Hepatocyte (in vitro differentiated cells): Measurements from ENCODE around the gene IRF4.

ENCODE experiments used
- EZH2 ChIP-seq: fragments of 200-600 bp; sonication (generic); IDR thresholded peaks from 2 replicates; pipeline ENCODE4 v1.6.1; 2016; ENCODE audit warnings: antibody characterized with exemption, mild to moderate bottlenecking, borderline replicate concordance
- EZH2phosphoT487 ChIP-seq: fragments of 200-600 bp; sonication (generic); IDR thresholded peaks from one replicate; pipeline ENCODE4 v1.6.1; 2018; ENCODE audit warnings: antibody characterized with exemption, mild to moderate bottlenecking, low read depth, moderate library complexity; ENCODE audit not compliant: unreplicated experiment, severe bottlenecking
- TF ChIP-seq, protein P1 (sequence below): fragments of 200-600 bp; sonication (generic); IDR thresholded peaks from 2 replicates; pipeline ENCODE4 v1.5.1; 2016; ENCODE audit warnings: antibody characterized with exemption, mild to moderate bottlenecking; ENCODE audit not compliant: poor library complexity

DNA sequence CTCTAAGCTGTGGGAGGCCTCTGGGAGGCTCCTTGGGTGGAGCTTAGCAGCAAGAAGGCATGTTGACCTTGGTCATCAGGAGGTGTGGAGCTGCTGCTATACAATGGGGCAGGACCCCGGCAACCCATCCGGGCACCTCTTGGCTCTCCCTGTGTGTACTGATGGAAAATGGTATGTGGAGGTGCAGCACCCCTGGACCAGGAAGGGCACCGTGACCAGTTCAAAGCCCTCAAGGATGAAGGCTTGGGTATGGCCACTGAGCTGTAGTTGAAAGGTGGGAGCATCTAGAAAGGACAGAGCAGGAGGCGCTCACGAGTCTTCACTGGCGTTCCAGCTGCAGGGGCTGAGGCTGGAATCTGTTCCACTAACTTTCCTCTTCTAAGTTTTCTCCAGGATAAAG, 6.7 kb upstream of the IRF4 start:
- TF ChIP-seq, protein P1, sequence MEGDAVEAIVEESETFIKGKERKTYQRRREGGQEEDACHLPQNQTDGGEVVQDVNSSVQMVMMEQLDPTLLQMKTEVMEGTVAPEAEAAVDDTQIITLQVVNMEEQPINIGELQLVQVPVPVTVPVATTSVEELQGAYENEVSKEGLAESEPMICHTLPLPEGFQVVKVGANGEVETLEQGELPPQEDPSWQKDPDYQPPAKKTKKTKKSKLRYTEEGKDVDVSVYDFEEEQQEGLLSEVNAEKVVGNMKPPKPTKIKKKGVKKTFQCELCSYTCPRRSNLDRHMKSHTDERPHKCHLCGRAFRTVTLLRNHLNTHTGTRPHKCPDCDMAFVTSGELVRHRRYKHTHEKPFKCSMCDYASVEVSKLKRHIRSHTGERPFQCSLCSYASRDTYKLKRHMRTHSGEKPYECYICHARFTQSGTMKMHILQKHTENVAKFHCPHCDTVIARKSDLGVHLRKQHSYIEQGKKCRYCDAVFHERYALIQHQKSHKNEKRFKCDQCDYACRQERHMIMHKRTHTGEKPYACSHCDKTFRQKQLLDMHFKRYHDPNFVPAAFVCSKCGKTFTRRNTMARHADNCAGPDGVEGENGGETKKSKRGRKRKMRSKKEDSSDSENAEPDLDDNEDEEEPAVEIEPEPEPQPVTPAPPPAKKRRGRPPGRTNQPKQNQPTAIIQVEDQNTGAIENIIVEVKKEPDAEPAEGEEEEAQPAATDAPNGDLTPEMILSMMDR = no peak
- no peak for TF ChIP-seq EZH2
- TF ChIP-seq EZH2phosphoT487 = no peak
